Common myeloid progenitor, CD34-positive (primary cell): ENCODE data around the gene IL11RA.

Experiments
- CTCF ChIA-PET: fragments of 350-600 bp; sonication (Branson Sonifier 250); formaldehyde crosslinking; loops from one replicate; lab custom pipeline; 2021; ENCODE audit warnings: antibody characterized with exemption; lab: Charles Lee
- POLR2A ChIA-PET: fragments of 350-600 bp; sonication (Branson Sonifier 250); formaldehyde crosslinking; loops from one replicate; lab custom pipeline; 2021; ENCODE audit warnings: antibody characterized with exemption; lab: Charles Lee
- DNase-seq, 3 donors: peaks; one replicate each; pipeline versions ENCODE4 v3.0.0 to v3.0.0-alpha.2; 2013
- H3K27ac ChIP-seq, 2 experiments: 1 replicate in 1 of 2; 2 replicates in 1 of 2; pipeline ENCODE4 v1.7.0; 2013; ENCODE audit warnings: inconsistent platforms in 2 of 2, low read length in 2 of 2, mild to moderate bottlenecking in 2 of 2, low read depth in 1 of 2, moderate library complexity in 1 of 2; ENCODE audit not compliant: severe bottlenecking in 2 of 2, insufficient read depth in 1 of 2, poor library complexity in 1 of 2
- H3K27me3 ChIP-seq, 5 experiments: replicated peaks in 2 of 5; 1 replicate in 3 of 5; 2 replicates in 2 of 5; pipeline versions ENCODE4 v1.6.1 to v1.7.0; 2013; ENCODE audit warnings: low read length in 4 of 5, mild to moderate bottlenecking in 2 of 5, moderate library complexity in 2 of 5, inconsistent platforms in 1 of 5; ENCODE audit not compliant: insufficient read depth in 5 of 5, control insufficient read depth in 4 of 5
- H3K36me3 ChIP-seq, 4 experiments: 1 replicate in 2 of 4; 2 replicates in 2 of 4; pipeline versions ENCODE4 v1.6.1 to v1.7.0; 2013; ENCODE audit warnings: low read length in 3 of 4, control low read depth in 1 of 4, mild to moderate bottlenecking in 1 of 4; ENCODE audit not compliant: control insufficient read depth in 4 of 4, insufficient read depth in 4 of 4
- H3K4me1 ChIP-seq, 4 experiments: 1 replicate in 3 of 4; 2 replicates in 1 of 4; pipeline versions ENCODE4 v1.6.1 to v1.7.1; 2013; ENCODE audit warnings: low read length in 3 of 4, mild to moderate bottlenecking in 3 of 4, control low read depth in 1 of 4, inconsistent platforms in 1 of 4, moderate library complexity in 1 of 4; ENCODE audit not compliant: control insufficient read depth in 4 of 4, insufficient read depth in 4 of 4; ENCODE audit errors: control extremely low read depth in 1 of 4
- H3K4me3 ChIP-seq, 7 experiments: 1 replicate in 4 of 7; 2 replicates in 3 of 7; pipeline versions ENCODE4 v1.5.1 to v1.7.0; 2013; ENCODE audit warnings: mild to moderate bottlenecking in 7 of 7, low read length in 6 of 7, moderate library complexity in 6 of 7, inconsistent platforms in 2 of 7, low read depth in 2 of 7, control low read depth in 1 of 7; ENCODE audit not compliant: insufficient read depth in 4 of 7, control insufficient read depth in 1 of 7; ENCODE audit errors: extremely low read depth in 1 of 7
- H3K9me3 ChIP-seq, 5 experiments: 1 replicate in 4 of 5; 2 replicates in 1 of 5; pipeline versions ENCODE4 v1.6.1 to v1.7.1; 2013; ENCODE audit warnings: low read length in 4 of 5, mild to moderate bottlenecking in 2 of 5, inconsistent platforms in 1 of 5, low read depth in 1 of 5, moderate library complexity in 1 of 5; ENCODE audit not compliant: control insufficient read depth in 4 of 5, insufficient read depth in 2 of 5; ENCODE audit errors: control extremely low read depth in 1 of 5
- WGBS: methylation state at CpG from one replicate; pipeline ENCODE4 v1.1.5; 2013; ENCODE audit not compliant: insufficient coverage; 5-methylcytosine and 5-hydroxymethylcytosine counted together

IL11RA gene

GRCh38 chr9:34646211-34647083 lies 5.5 kb upstream of the IL11RA start, which contains the start of gene GALT:
TSS of gene GALT (plus strand) at chr9:34646675. CDS start at chr9:34646705, 30 bp downstream.
- Histone ChIP-seq H3K9me3 (no peaks in the 10 kb centered on the region), H3K36me3 (peaks cover 6 to 36% (median 17%) of the 10 kb centered on the region in 4 experiments), H3K27me3 (no peaks in the 10 kb centered on the region), H3K27ac (peak within 1 kb of the TSS; percentile 46 to 78), H3K4me1 (peaks cover 9 to 21% (median 19%) of the 10 kb centered on the region in 4 experiments), H3K4me3 (peak within 1 kb of the TSS; percentile 69 to 90 (median 82))
- ChIA-PET POLR2A (no interaction called here), CTCF (interaction anchor here (1.0 to 7.8 kb wide), 9 partner anchors 10 to 54 kb away, joined by 3 to 96 read pairs (median 4); partner anchors contain the start of genes CCL27, DCTN3 and SIGMAR1)
- DNase-seq: peak; percentile 91 to 95 (median 95)
- 8% methylated on average over 36 of the region's 43 CpGs for WGBS

DNA sequence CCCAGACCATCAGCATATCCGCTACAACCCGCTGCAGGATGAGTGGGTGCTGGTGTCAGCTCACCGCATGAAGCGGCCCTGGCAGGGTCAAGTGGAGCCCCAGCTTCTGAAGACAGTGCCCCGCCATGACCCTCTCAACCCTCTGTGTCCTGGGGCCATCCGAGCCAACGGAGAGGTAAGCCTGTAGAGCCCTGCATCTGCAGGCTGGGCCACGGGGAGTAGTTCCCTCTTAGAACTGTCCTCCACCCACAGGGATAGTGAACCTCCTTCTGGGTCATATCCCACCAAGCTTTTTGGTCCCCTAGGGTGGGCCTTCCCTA lies 4.9 kb upstream of the IL11RA start:
- DNase-seq: no peak
- POLR2A ChIA-PET: no interaction called here
- Histone ChIP-seq H3K27ac (peak overlapping the region; percentile 46 to 78), H3K4me3 (peak overlapping the region; percentile 69 to 90 (median 82)), H3K9me3 (no peaks in the 10 kb centered on the region), H3K36me3 (peaks cover 6 to 37% (median 17%) of the 10 kb centered on the region in 4 experiments), H3K4me1 (peaks cover 9 to 23% (median 21%) of the 10 kb centered on the region in 4 experiments), H3K27me3 (no peaks in the 10 kb centered on the region)
- 5% methylated on average over 7 of the region's 8 CpGs for WGBS
- CTCF ChIA-PET: interaction anchor here (1.0 to 7.8 kb wide), 8 partner anchors 11 to 54 kb away, joined by 3 to 96 read pairs (median 4); partner anchors contain the start of genes CCL27, DCTN3 and SIGMAR1

DNA sequence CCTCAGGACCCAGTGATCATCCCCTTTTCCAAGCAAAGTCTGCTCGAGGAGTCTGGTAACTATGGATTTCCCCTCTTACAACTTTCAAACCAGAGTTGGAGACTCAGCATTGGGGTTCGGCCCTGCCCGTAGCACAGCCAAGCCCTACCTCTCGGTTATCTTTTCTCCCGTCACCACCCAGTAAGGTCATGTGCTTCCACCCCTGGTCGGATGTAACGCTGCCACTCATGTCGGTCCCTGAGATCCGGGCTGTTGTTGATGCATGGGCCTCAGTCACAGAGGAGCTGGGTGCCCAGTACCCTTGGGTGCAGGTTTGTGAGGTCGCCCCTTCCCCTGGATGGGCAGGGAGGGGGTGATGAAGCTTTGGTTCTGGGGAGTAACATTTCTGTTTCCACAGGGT lies 4.3 kb upstream of the IL11RA start:
- POLR2A ChIA-PET: interaction anchor here (0.6 to 1.3 kb wide), 2 partner anchors 14 to 191 kb away, joined by 3 to 5 read pairs; no protein-coding TSS in a partner anchor
- H3K4me3 ChIP-seq: peak overlapping the region in 6 of 7 experiments; percentile 69 to 90 (median 81)
- WGBS: 74% methylated on average over 4 of the region's 10 CpGs
- no peaks in the 10 kb centered on the region for H3K27me3 ChIP-seq
- peaks cover 9 to 27% (median 26%) of the 10 kb centered on the region in 4 experiments for H3K4me1 ChIP-seq
- H3K27ac ChIP-seq: peak overlapping the region; percentile 46 to 78
- H3K9me3 ChIP-seq: no peaks in the 10 kb centered on the region
- H3K36me3 ChIP-seq: peaks cover 6 to 37% (median 17%) of the 10 kb centered on the region in 4 experiments
- DNase-seq: no peak
- CTCF ChIA-PET: interaction anchor here (1.0 to 7.8 kb wide), 4 partner anchors 11 to 51 kb away, joined by 4 to 96 read pairs (median 44); partner anchors contain the start of genes CCL27 and SIGMAR1

- Histone ChIP-seq H3K27me3 (no peaks in the 10 kb centered on the region), H3K4me1 (peaks cover 9 to 37% (median 36%) of the 10 kb centered on the region in 4 experiments), H3K27ac (no peak overlapping the region), H3K9me3 (no peaks in the 10 kb centered on the region), H3K36me3 (peaks cover 6 to 37% (median 17%) of the 10 kb centered on the region in 4 experiments), H3K4me3 (no peak overlapping the region)
- CTCF ChIA-PET: interaction anchor here (1.4 to 7.8 kb wide), 3 partner anchors 12 to 31 kb away, joined by 4 to 96 read pairs (median 84); partner anchors contain the start of genes CCL27 and SIGMAR1
- no peak for DNase-seq
- POLR2A ChIA-PET: interaction anchor here (0.7 to 1.3 kb wide), 2 partner anchors 13 to 1125 kb away, joined by 3 to 5 read pairs; no protein-coding TSS in a partner anchor
- 94% methylated on average over 8 of the region's 8 CpGs for WGBS
Measured at GRCh38 chr9:34648673-34649072, 3.3 kb upstream of the IL11RA start.

DNA sequence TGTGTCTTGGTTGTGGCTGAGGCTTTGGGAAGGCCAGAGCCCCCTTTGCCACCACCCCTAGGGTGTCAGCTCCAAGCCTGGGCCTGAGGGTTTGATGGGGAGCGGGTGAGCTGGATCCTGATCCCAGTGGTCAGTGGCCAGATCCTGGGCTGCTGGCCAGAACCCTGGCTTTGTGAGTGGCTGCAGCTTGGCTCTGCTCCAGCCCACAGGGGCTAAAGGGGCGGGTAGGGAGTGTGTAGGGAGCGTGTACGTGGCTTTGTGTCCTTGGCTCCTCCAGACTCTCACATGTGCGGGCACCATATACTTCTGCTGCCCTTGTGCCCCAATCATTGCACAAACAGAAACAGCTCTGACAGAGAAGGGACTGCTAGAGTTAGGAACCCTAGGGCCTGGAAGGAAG lies 1.2 kb upstream of the IL11RA start:
- POLR2A ChIA-PET: no interaction called here
- CTCF ChIA-PET: interaction anchor here (0.9 to 2.3 kb wide), 3 partner anchors 11 to 26 kb away, joined by 3 to 8 read pairs (median 3); partner anchors contain the start of gene CCL27
- WGBS: 100% methylated on average over 2 of the region's 5 CpGs
- Histone ChIP-seq H3K27ac (no peak overlapping the region), H3K9me3 (no peaks in the 10 kb centered on the region), H3K27me3 (no peaks in the 10 kb centered on the region), H3K4me1 (peaks cover 9 to 40% (median 38%) of the 10 kb centered on the region in 4 experiments), H3K4me3 (no peak overlapping the region), H3K36me3 (peaks cover 6 to 37% (median 17%) of the 10 kb centered on the region in 4 experiments)
- DNase-seq: no peak

DNA sequence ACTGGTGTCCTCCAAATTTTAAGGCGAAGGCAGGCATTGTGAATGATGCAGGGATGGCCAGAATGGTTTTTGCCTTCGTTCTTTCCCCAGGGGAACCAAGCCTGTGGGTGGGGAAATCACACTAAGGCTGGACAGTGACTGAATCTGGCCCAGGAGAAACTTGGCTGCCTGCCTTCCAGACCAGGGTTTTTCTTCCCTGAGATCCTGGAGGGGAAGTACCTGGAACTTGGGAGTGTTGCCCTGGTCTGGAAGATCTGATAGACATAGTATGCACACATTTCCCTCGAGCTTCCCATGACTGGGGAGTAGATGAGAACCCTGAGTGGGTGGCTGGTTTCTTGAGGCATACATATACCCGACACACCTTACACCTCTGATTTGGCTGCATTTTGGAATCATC lies 664 bp upstream of the IL11RA start:
- H3K27me3 ChIP-seq: no peaks in the 10 kb centered on the region
- ChIA-PET POLR2A (no interaction called here), CTCF (interaction anchor here (1.2 to 2.3 kb wide), 2 partner anchors 10 to 14 kb away, joined by 3 to 8 read pairs; partner anchors contain the start of gene CCL27)
- H3K9me3 ChIP-seq: no peaks in the 10 kb centered on the region
- 100% methylated on average over 2 of the region's 4 CpGs for WGBS
- peaks cover 7 to 35% (median 34%) of the 10 kb centered on the region in 4 experiments for H3K4me1 ChIP-seq
- peaks cover 6 to 37% (median 17%) of the 10 kb centered on the region in 4 experiments for H3K36me3 ChIP-seq
- H3K4me3 ChIP-seq: no peak overlapping the region
- DNase-seq: no peak
- no peak overlapping the region for H3K27ac ChIP-seq
